IMR-90 (cell line): ENCODE data around the gene GGACT. TPM values are rescaled to one million over a fixed set of nuclear protein-coding genes. Genes with fewer than 3 reads are reported as not detected.

Source experiments
- ATAC-seq: fragments of 200-7000 bp; cut with Tn5 transposase; 2 replicates; pipeline ENCODE4 v1.9.1; 2020; ENCODE audit warnings: low read depth, mild to moderate bottlenecking, moderate library complexity
- BruUV-seq: library from RNA; stranded (reverse); fragments of 400-500 nt; replicated peaks from 2 replicates; lab custom pipeline; 2021; lab: Mats Ljungman, UMichigan
- CTCF ChIA-PET: fragments of 300-600 bp; formaldehyde crosslinking; extraction: SDS; loops from one replicate; lab custom pipeline; 2021; ENCODE audit warnings: antibody characterized with exemption; lab: Yijun Ruan, JAX
- POLR2A ChIA-PET: fragments of 300-600 bp; sonication (Branson Sonifier 250); formaldehyde crosslinking; loops from one replicate; lab custom pipeline; 2022; ENCODE audit warnings: antibody characterized with exemption; ENCODE audit not compliant: unreplicated experiment; lab: Charles Lee
- DNase-seq: peaks from one replicate; pipeline ENCODE4 v3.0.0; 2013
- H2AFZ ChIP-seq: replicated peaks from 2 replicates; pipeline ENCODE3; 2013; ENCODE audit warnings: low read length, mild to moderate bottlenecking; ENCODE audit not compliant: poor library complexity
- H2AK5ac ChIP-seq: 2 replicates; pipeline ENCODE4 v1.6.1; 2013; ENCODE audit warnings: low read depth, low read length, inconsistent platforms
- H2AK9ac ChIP-seq: replicated peaks from 2 replicates; pipeline ENCODE3; 2013; ENCODE audit warnings: mild to moderate bottlenecking, low read depth, low read length, moderate library complexity; ENCODE audit not compliant: poor library complexity
- H2BK120ac ChIP-seq: 2 replicates; pipeline ENCODE4 v1.6.1; 2013; ENCODE audit warnings: low read depth, low read length, inconsistent platforms
- H2BK15ac ChIP-seq: 3 replicates; pipeline ENCODE4 v1.6.1; 2013; ENCODE audit warnings: low read depth, low read length, inconsistent platforms
- H2BK20ac ChIP-seq: 2 replicates; pipeline ENCODE4 v1.6.1; 2013; ENCODE audit warnings: low read depth, mild to moderate bottlenecking, inconsistent platforms, low read length, moderate library complexity
- H2BK5ac ChIP-seq: 2 replicates; pipeline ENCODE4 v1.6.1; 2013; ENCODE audit warnings: mild to moderate bottlenecking, low read depth, low read length, inconsistent platforms; ENCODE audit not compliant: poor library complexity, severe bottlenecking
- H3K14ac ChIP-seq: replicated peaks from 2 replicates; pipeline ENCODE4 v1.6.1; 2013; ENCODE audit warnings: low read depth, low read length, inconsistent platforms
- H3K18ac ChIP-seq: 2 replicates; pipeline ENCODE4 v1.6.1; 2013; ENCODE audit warnings: low read depth, low read length, control low read depth
- H3K23ac ChIP-seq: 2 replicates; pipeline ENCODE4 v1.6.1; 2013; ENCODE audit warnings: low read depth, low read length, inconsistent platforms
- H3K27ac ChIP-seq: 2 replicates; pipeline ENCODE4 v1.5.1; 2013; ENCODE audit warnings: mild to moderate bottlenecking, control low read depth, low read length; ENCODE audit not compliant: insufficient read depth
- H3K27me3 ChIP-seq: 2 replicates; pipeline ENCODE4 v1.6.1; 2013; ENCODE audit warnings: low read length; ENCODE audit not compliant: control insufficient read depth, insufficient read depth
- H3K36me3 ChIP-seq: 2 replicates; pipeline ENCODE4 v1.6.1; 2013; ENCODE audit warnings: low read length, mixed read lengths; ENCODE audit not compliant: control insufficient read depth, insufficient read depth
- H3K4ac ChIP-seq: 2 replicates; pipeline ENCODE4 v1.6.1; 2013; ENCODE audit warnings: low read depth, low read length, inconsistent platforms
- H3K4me1 ChIP-seq: 2 replicates; pipeline ENCODE4 v1.6.1; 2013; ENCODE audit warnings: low read length, mixed read lengths; ENCODE audit not compliant: control insufficient read depth, insufficient read depth
- H3K4me2 ChIP-seq: 2 replicates; pipeline ENCODE4 v1.6.1; 2013; ENCODE audit warnings: low read depth, mild to moderate bottlenecking, control low read depth, low read length, moderate library complexity
- H3K4me3 ChIP-seq: 2 replicates; pipeline ENCODE4 v1.5.1; 2013; ENCODE audit warnings: low read depth, mild to moderate bottlenecking, control low read depth, low read length, moderate library complexity; ENCODE audit not compliant: insufficient read depth
- H3K56ac ChIP-seq: 2 replicates; pipeline ENCODE4 v1.6.1; 2013; ENCODE audit warnings: low read length, inconsistent platforms; ENCODE audit not compliant: insufficient read depth; ENCODE audit errors: extremely low read depth
- H3K79me1 ChIP-seq, 2 experiments: 2 replicates each; pipeline ENCODE4 v1.6.1; 2013; ENCODE audit warnings: low read length in 2 of 2, inconsistent platforms in 1 of 2, low read depth in 1 of 2
- H3K9ac ChIP-seq: 2 replicates; pipeline ENCODE4 v1.6.1; 2013; ENCODE audit warnings: low read depth, low read length, control low read depth
- H3K9me1 ChIP-seq: 2 replicates; pipeline ENCODE4 v1.6.1; 2013; ENCODE audit warnings: low read length, inconsistent platforms; ENCODE audit not compliant: insufficient read depth
- H3K9me3 ChIP-seq: 2 replicates; pipeline ENCODE4 v1.6.1; 2013; ENCODE audit warnings: low read length; ENCODE audit not compliant: control insufficient read depth, insufficient read depth
- H4K20me1 ChIP-seq: 2 replicates; pipeline ENCODE4 v1.6.1; 2013; ENCODE audit warnings: low read length, inconsistent platforms; ENCODE audit not compliant: insufficient read depth
- H4K5ac ChIP-seq: 2 replicates; pipeline ENCODE4 v1.6.1; 2013; ENCODE audit warnings: mild to moderate bottlenecking, low read depth, low read length, control low read depth
- H4K8ac ChIP-seq, 2 experiments: 2 replicates each; pipeline ENCODE4 v1.6.1; 2013; ENCODE audit warnings: low read depth in 2 of 2, low read length in 2 of 2, control low read depth in 1 of 2, inconsistent platforms in 1 of 2
- H4K91ac ChIP-seq: 2 replicates; pipeline ENCODE4 v1.6.1; 2013; ENCODE audit warnings: low read depth, low read length, inconsistent platforms; ENCODE audit not compliant: insufficient read depth
- BHLHE40 ChIP-seq: fragments of 150-350 bp; IDR thresholded peaks from 2 replicates; pipeline ENCODE4 v1.6.1; 2016; ENCODE audit warnings: mild to moderate bottlenecking, low read depth, low read length
- CEBPB ChIP-seq: IDR thresholded peaks from 2 replicates; pipeline ENCODE4 v1.6.1; 2012; ENCODE audit warnings: low read depth, low read length, improper control_type of control experiment
- CHD1 ChIP-seq: IDR thresholded peaks from 2 replicates; pipeline ENCODE4 v1.6.1; 2012; ENCODE audit warnings: low read depth, low read length, improper control_type of control experiment
- ELK1 ChIP-seq: fragments of 150-350 bp; IDR thresholded peaks from 2 replicates; pipeline ENCODE4 v1.6.1; 2016; ENCODE audit warnings: low read depth, mild to moderate bottlenecking, low read length, moderate library complexity, borderline replicate concordance
- FOS ChIP-seq: fragments of 150-350 bp; IDR thresholded peaks from 2 replicates; pipeline ENCODE4 v1.6.1; 2016; ENCODE audit warnings: low read depth, low read length
- MAFK ChIP-seq: IDR thresholded peaks from 2 replicates; pipeline ENCODE4 v1.6.1; 2012; ENCODE audit warnings: low read depth, low read length, improper control_type of control experiment
- MAZ ChIP-seq: IDR thresholded peaks from 2 replicates; pipeline ENCODE4 v1.6.1; 2012; ENCODE audit warnings: low read depth, mild to moderate bottlenecking, low read length, improper control_type of control experiment, moderate library complexity, borderline replicate concordance
- MXI1 ChIP-seq: IDR thresholded peaks from 2 replicates; pipeline ENCODE4 v1.6.1; 2012; ENCODE audit warnings: low read depth, mild to moderate bottlenecking, low read length, moderate library complexity, borderline replicate concordance
- NFE2L2 ChIP-seq: fragments of 150-350 bp; IDR thresholded peaks from 2 replicates; pipeline ENCODE4 v1.6.1; 2016; ENCODE audit warnings: low read depth, mild to moderate bottlenecking, low read length
- RAD21 ChIP-seq: IDR thresholded peaks from 2 replicates; pipeline ENCODE4 v1.6.1; 2012; ENCODE audit warnings: low read length, improper control_type of control experiment
- RCOR1 ChIP-seq: IDR thresholded peaks from 2 replicates; pipeline ENCODE4 v1.6.1; 2012; ENCODE audit warnings: mild to moderate bottlenecking, low read length, improper control_type of control experiment; ENCODE audit not compliant: insufficient replicate concordance
- WGBS, 2 experiments: methylation state at CpG; one replicate each; pipeline versions ENCODE4 v1.1.5 to v1.1.7; 2013; ENCODE audit warnings: missing lambda C conversion rate in 2 of 2; ENCODE audit not compliant: insufficient read length in 1 of 2; ENCODE audit errors: extremely low coverage in 2 of 2; 5-methylcytosine and 5-hydroxymethylcytosine counted together
- dilution Hi-C: fragments of 300-500 bp; cut with HindIII; formaldehyde crosslinking; loops from one replicate; pipeline ENCODE4 v1.14.3; 2018; ENCODE audit warnings: low sequenced_read_pairs; ENCODE audit not compliant: unreplicated experiment
- in situ Hi-C: fragments of 300-500 bp; cut with MboI; formaldehyde crosslinking; loops from 3 replicates; pipeline ENCODE4 v1.14.3; 2019; ENCODE audit warnings: low sequenced_read_pairs, inconsistent platforms, mixed read lengths
- intact Hi-C: fragments of 100-400 bp; cut with micrococcal nuclease; formaldehyde crosslinking; loops from 2 replicates; pipeline ENCODE4 v1.10.0; 2022
- polyA plus RNA-seq, 3 experiments: library from polyadenylated mRNA; depleted of rRNA; stranded (reverse); fragments of >200 nt; gene quantifications; 2 replicates each; pipeline ENCODE4 v1.2.3, GENCODE V29; 2012; ENCODE audit warnings: low replicate concordance in 1 of 3
- total RNA-seq: library from RNA; depleted of rRNA; stranded (reverse); fragments of >200 nt; gene quantifications from 2 replicates; pipeline ENCODE4 v1.2.3, GENCODE V29; 2012
- TF ChIP-seq, protein P1 (sequence below): conservative IDR thresholded peaks from 2 replicates; pipeline ENCODE4 v1.5.1; 2012; ENCODE audit warnings: mild to moderate bottlenecking, low read depth, low read length, improper control_type of control experiment

Gene GGACT
- total and polyA plus RNA-seq, 2 of the 4 experiments (the other 2 are of a cell fraction) = 2.0 to 2.6 TPM

DNA sequence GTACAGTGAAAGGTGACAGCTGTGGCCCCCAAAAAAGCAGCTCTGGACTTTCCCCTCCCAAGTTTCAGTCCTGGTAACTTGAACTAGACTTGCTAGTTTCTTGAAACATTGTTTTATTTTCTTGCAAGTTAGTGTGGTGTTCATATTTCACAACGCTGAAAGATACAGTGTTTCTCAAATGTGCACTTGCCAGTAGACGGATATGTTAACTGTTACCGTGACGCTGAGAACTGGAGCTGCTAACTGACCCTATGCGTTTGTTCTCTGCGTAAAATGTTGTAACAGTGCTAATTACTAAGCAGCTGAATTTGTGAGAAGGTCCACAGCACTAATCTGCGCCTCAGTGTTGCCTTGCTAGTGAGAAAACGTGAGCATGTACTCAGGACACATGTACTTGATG is 79.6 kb downstream of the GGACT start:
- 91% methylated on average over 8 of the region's 8 CpGs; no CpG with 5 or more reads in 1 of the 2 experiments for WGBS, 2 experiments
- ChIA-PET POLR2A (no interaction called here), CTCF (no interaction called here)
- in situ Hi-C loops (loop anchor here (10.0 kb wide), 1 partner anchor 264 kb away; no protein-coding TSS in a partner anchor), intact Hi-C loops (no loop called here), dilution Hi-C loops (no loop called here)
- Histone ChIP-seq H2BK15ac (no peak overlapping the region), H3K4me2 (no peak overlapping the region), H4K91ac (no peak overlapping the region), H3K9me3 (no peaks in the 10 kb centered on the region), H3K14ac (no peak overlapping the region), H3K36me3 (no peaks in the 10 kb centered on the region), H3K27ac (no peak overlapping the region), H2AK5ac (no peak overlapping the region), H3K4me1 (no peaks in the 10 kb centered on the region; the same call in 1 of the 2 replicates), H2BK5ac (no peak overlapping the region), H3K4ac (no peak overlapping the region), H4K5ac (no peak overlapping the region), H3K9ac (no peak overlapping the region), H3K27me3 (no peaks in the 10 kb centered on the region), H4K20me1 (no peaks in the 10 kb centered on the region), H3K4me3 (no peak overlapping the region), H3K9me1 (peaks cover 3% of the 10 kb centered on the region; the same call in 1 of the 2 replicates), H2AK9ac (no peak overlapping the region), H2BK20ac (no peak overlapping the region), H3K23ac (no peak overlapping the region), H4K8ac (no peak overlapping the region), H3K79me1 (no peaks in the 10 kb centered on the region), H3K18ac (no peak overlapping the region), H3K56ac (no peak overlapping the region), H2AFZ (no peak overlapping the region), H2BK120ac (no peak overlapping the region)
- ATAC-seq (no peak), DNase-seq (no peak)
- TF ChIP-seq MAFK (no peak), FOS (no peak), RCOR1 (no peak), MAZ (no peak), MXI1 (no peak), RAD21 (no peak), BHLHE40 (no peak), CEBPB (no peak), NFE2L2 (no peak), CHD1 (no peak), ELK1 (no peak)
- TF ChIP-seq, protein P1, sequence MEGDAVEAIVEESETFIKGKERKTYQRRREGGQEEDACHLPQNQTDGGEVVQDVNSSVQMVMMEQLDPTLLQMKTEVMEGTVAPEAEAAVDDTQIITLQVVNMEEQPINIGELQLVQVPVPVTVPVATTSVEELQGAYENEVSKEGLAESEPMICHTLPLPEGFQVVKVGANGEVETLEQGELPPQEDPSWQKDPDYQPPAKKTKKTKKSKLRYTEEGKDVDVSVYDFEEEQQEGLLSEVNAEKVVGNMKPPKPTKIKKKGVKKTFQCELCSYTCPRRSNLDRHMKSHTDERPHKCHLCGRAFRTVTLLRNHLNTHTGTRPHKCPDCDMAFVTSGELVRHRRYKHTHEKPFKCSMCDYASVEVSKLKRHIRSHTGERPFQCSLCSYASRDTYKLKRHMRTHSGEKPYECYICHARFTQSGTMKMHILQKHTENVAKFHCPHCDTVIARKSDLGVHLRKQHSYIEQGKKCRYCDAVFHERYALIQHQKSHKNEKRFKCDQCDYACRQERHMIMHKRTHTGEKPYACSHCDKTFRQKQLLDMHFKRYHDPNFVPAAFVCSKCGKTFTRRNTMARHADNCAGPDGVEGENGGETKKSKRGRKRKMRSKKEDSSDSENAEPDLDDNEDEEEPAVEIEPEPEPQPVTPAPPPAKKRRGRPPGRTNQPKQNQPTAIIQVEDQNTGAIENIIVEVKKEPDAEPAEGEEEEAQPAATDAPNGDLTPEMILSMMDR = no peak
- BruUV-seq = no TSS peak
